Liver (tissue), 3 donors: ENCODE data around the gene CAV2.

Source experiments
- ATF3 ChIP-seq: IDR thresholded peaks from 2 replicates; pipeline ENCODE4 v1.6.1; 2016; ENCODE audit warnings: antibody characterized with exemption
- CTCF ChIP-seq: fragments of 150-350 bp; IDR thresholded peaks from 2 replicates; pipeline ENCODE4 v1.5.1; 2017; ENCODE audit warnings: improper control_type of control experiment, low read depth, low read length; ENCODE audit not compliant: missing input control
- FOXA1 ChIP-seq: IDR thresholded peaks from 2 replicates; pipeline ENCODE4 v1.6.1; 2016; ENCODE audit warnings: antibody characterized with exemption
- GABPA ChIP-seq, 2 donors: IDR thresholded peaks in 1 of 2; conservative IDR thresholded peaks in 1 of 2; 2 replicates each; pipeline ENCODE4 v1.6.1; 2016; ENCODE audit warnings: antibody characterized with exemption in 2 of 2, mild to moderate bottlenecking in 1 of 2, moderate library complexity in 1 of 2
- HNF4A ChIP-seq, 2 donors: conservative IDR thresholded peaks; 2 replicates each; pipeline ENCODE4 v1.6.1; 2016; ENCODE audit warnings: antibody characterized with exemption in 2 of 2, mild to moderate bottlenecking in 2 of 2
- HNF4G ChIP-seq: IDR thresholded peaks from 2 replicates; pipeline ENCODE4 v1.6.1; 2016; ENCODE audit warnings: antibody characterized with exemption
- JUND ChIP-seq, 2 donors: IDR thresholded peaks; 2 replicates each; pipeline ENCODE4 v1.6.1; 2016; ENCODE audit warnings: antibody characterized with exemption in 2 of 2
- MAX ChIP-seq: IDR thresholded peaks from 2 replicates; pipeline ENCODE4 v1.6.1; 2016; ENCODE audit warnings: antibody characterized with exemption
- RAD21 ChIP-seq, 2 donors: IDR thresholded peaks; 2 replicates each; pipeline ENCODE4 v1.6.1; 2016; ENCODE audit warnings: antibody characterized with exemption in 2 of 2, mild to moderate bottlenecking in 2 of 2
- REST ChIP-seq: IDR thresholded peaks from 2 replicates; pipeline ENCODE4 v1.6.1; 2016; ENCODE audit warnings: antibody characterized with exemption, mild to moderate bottlenecking
- RXRA ChIP-seq, 2 donors: IDR thresholded peaks; 2 replicates each; pipeline ENCODE4 v1.6.1; 2017 to 2018; ENCODE audit warnings: antibody characterized with exemption in 2 of 2, mild to moderate bottlenecking in 1 of 2
- TAF1 ChIP-seq: conservative IDR thresholded peaks from 2 replicates; pipeline ENCODE4 v1.6.1; 2016; ENCODE audit warnings: antibody characterized with exemption, mild to moderate bottlenecking
- YY1 ChIP-seq: IDR thresholded peaks from 2 replicates; pipeline ENCODE4 v1.6.1; 2016; ENCODE audit warnings: antibody characterized with exemption, mild to moderate bottlenecking
- donor health status: healthy.
- donor health status: healthy.

- TF ChIP-seq JUND (IDR thresholded peaks at IDR 0.05) (no peak), MAX (no peak), CTCF (no peak), ATF3 (no peak), YY1 (no peak), REST (no peak), TAF1 (no peak), RXRA (IDR thresholded peaks at IDR 0.05) (no peak), GABPA (IDR thresholded peaks at IDR 0.05 in 1 of 2, conservative IDR thresholded peaks at IDR 0.05 in 1 of 2) (no peak), FOXA1 (no peak), RAD21 (IDR thresholded peaks at IDR 0.05) (no peak), HNF4G (no peak), HNF4A (conservative IDR thresholded peaks at IDR 0.05) (no peak)
Observed at GRCh38 chr7:116553168-116553964, 53.8 kb downstream of the CAV2 start.
